Tibial artery (tissue), 4 donors: ENCODE data around the gene SCGB3A1.

Experiments
- DNase-seq, 2 donors: peaks; one replicate each; pipeline ENCODE4 v3.0.0-alpha.2; 2019
- H3K27ac ChIP-seq, 2 donors: fragments of 200-600 bp; sonication (generic) in 1 of 2; 1 replicate in 1 of 2; 2 replicates in 1 of 2; pipeline ENCODE4 v1.5.1; 2018 to 2019; ENCODE audit warnings: mild to moderate bottlenecking in 1 of 2
- H3K27me3 ChIP-seq, 2 donors: fragments of 200-600 bp; sonication (generic) in 1 of 2; one replicate each; pipeline versions ENCODE4 v1.5.1 to v1.6.0; 2016 to 2019
- H3K36me3 ChIP-seq, 3 donors: fragments of 200-600 bp; sonication (generic) in 2 of 3; one replicate each; pipeline ENCODE4 v1.5.1; 2016 to 2019; ENCODE audit warnings: mild to moderate bottlenecking in 2 of 3
- H3K4me1 ChIP-seq, 4 donors: fragments of 200-600 bp; sonication (generic) in 2 of 4; 1 replicate in 3 of 4; 2 replicates in 1 of 4; pipeline ENCODE4 v1.5.1; 2016 to 2019
- H3K4me3 ChIP-seq, 2 donors: fragments of 200-600 bp; sonication (generic) in 1 of 2; 1 replicate in 1 of 2; 2 replicates in 1 of 2; pipeline ENCODE4 v1.5.1; 2018 to 2019; ENCODE audit warnings: mild to moderate bottlenecking in 2 of 2
- H3K9me3 ChIP-seq, 3 donors: fragments of 200-600 bp; sonication (generic) in 1 of 3; one replicate each; pipeline ENCODE4 v1.5.1; 2016 to 2019
- CTCF ChIP-seq, 2 experiments: fragments of 200-600 bp in 1 of 2; fragments of 450-650 bp in 1 of 2; IDR thresholded peaks; one replicate each; pipeline ENCODE4 v1.5.1; 2017 to 2019; ENCODE audit warnings: antibody characterized with exemption in 2 of 2, mild to moderate bottlenecking in 1 of 2, moderate library complexity in 1 of 2
- intact Hi-C: fragments of 100-400 bp; cut with DNase I; formaldehyde crosslinking; loops from one replicate; pipeline ENCODE4 v1.15.0; 2023; ENCODE audit warnings: low total_unique reads

The SCGB3A1 gene

GRCh38 chr5:180601591-180602480 lies 10.5 kb upstream of the SCGB3A1 start:
- DNase-seq, result peak; percentile 13 to 48
- H3K9me3 ChIP-seq, result no peaks in the 10 kb centered on the region
- no peak for TF ChIP-seq CTCF (IDR thresholded peaks at IDR 0.05)
- no peaks in the 10 kb centered on the region for H3K4me1 ChIP-seq
- intact Hi-C loops, result no loop called here
- H3K27ac ChIP-seq, result no peak overlapping the region
- no peaks in the 10 kb centered on the region for H3K36me3 ChIP-seq
- H3K27me3 ChIP-seq, result peaks cover 0 to 10% of the 10 kb centered on the region in 2 donors
- no peak overlapping the region for H3K4me3 ChIP-seq

- no peak overlapping the region for H3K27ac ChIP-seq
- H3K9me3 ChIP-seq, result no peaks in the 10 kb centered on the region
- no peak overlapping the region for H3K4me3 ChIP-seq
- TF ChIP-seq CTCF (IDR thresholded peaks at IDR 0.05), result no peak
- H3K4me1 ChIP-seq, result no peaks in the 10 kb centered on the region
- intact Hi-C loops, result no loop called here
- H3K36me3 ChIP-seq, result no peaks in the 10 kb centered on the region
- DNase-seq, result peak; percentile 5 to 29
- H3K27me3 ChIP-seq, result peaks cover 0 to 10% of the 10 kb centered on the region in 2 donors
Measured at GRCh38 chr5:180600554-180601041, 9.3 kb upstream of the SCGB3A1 start.

DNA sequence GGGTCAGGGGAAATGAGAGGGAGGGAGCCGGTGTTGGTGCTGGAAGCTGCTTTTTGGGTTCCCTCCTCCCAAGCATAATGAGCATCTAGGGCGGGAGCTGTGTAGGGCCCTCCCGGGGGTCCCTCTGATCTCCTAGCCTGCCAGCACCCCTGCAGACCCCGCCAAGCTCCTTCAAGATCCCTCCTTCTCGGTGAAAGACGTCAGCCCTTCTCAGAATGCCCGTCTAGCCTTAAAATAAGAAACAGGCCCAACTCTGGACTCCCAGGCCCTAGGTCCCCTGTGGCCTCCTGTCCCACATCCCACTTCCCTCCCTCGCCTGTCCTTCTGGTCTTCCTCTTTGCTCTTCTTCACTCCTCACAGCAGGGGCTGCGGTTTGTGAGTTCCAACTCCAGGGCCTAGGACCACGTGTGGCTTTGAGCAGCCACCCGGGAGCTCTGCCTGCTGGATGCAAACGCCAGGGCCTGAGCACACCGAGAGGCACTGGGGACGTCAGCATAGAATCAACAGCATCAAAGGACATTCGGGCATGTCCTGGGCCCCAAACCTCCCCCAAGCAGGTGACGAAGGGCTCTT lies 8.8 kb upstream of the SCGB3A1 start:
- Histone ChIP-seq H3K4me1 (no peaks in the 10 kb centered on the region), H3K4me3 (no peak overlapping the region), H3K36me3 (no peaks in the 10 kb centered on the region), H3K9me3 (no peaks in the 10 kb centered on the region), H3K27ac (no peak overlapping the region), H3K27me3 (peaks cover 0 to 10% of the 10 kb centered on the region in 2 donors)
- intact Hi-C loops, result no loop called here
- no peak for TF ChIP-seq CTCF (IDR thresholded peaks at IDR 0.05)
- peak in 1 of 2 donors; percentile 37 for DNase-seq

- no peaks in the 10 kb centered on the region for H3K4me1 ChIP-seq
- intact Hi-C loops, result no loop called here
- no peak overlapping the region for H3K4me3 ChIP-seq
- DNase-seq, result peak in 1 of 2 donors; percentile 16
- peaks cover 0 to 10% of the 10 kb centered on the region in 2 donors for H3K27me3 ChIP-seq
- no peaks in the 10 kb centered on the region for H3K36me3 ChIP-seq
- no peak overlapping the region for H3K27ac ChIP-seq
- TF ChIP-seq CTCF (IDR thresholded peaks at IDR 0.05), result no peak
- H3K9me3 ChIP-seq, result no peaks in the 10 kb centered on the region
Measured at GRCh38 chr5:180599590-180599914, 8.3 kb upstream of the SCGB3A1 start.

DNA sequence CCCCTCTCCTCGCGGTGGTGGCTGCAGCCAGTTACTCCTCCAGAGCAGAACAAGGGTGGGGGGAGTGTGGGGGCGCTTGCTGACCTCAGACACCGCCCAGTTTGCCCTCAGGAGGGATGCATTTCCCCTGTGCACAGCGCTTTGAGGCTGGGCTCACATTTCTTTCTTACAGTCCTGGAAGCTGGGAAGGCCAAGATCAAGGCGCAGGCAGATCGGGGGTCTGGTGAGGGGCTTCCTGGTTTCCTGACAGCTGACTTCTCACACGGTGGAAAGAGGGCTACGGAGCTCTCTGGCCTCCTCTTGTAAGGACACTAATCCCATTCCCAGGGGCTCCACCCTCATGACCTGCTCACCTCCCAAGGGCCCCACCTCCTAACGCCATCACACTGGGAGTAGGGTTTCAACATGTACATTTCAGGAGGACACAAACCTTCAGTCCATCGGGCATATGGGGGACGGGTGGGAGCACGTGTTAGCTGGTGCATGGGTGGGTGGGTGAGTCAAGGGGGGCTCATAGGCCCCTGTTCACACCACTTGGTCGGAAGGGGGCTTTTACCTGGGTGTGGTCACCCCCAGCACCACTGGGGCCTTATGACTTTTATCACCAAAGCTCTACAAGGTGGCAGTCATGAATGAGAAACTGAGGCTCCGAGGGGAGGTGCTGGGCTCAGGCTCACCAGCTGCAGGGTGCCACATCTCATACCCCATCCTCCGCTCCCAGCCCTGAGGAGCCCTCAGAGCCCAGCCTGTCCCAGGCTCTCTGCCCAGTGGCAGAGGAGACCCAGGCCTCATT lies 7.7 kb upstream of the SCGB3A1 start:
- intact Hi-C loops, result no loop called here
- TF ChIP-seq CTCF (IDR thresholded peaks at IDR 0.05), result no peak

More for the DNA sequence above, 7.7 kb upstream of the SCGB3A1 start:
- no peaks in the 10 kb centered on the region for H3K4me1 ChIP-seq
- H3K4me3 ChIP-seq, result no peak overlapping the region
- peaks cover 0 to 15% of the 10 kb centered on the region in 2 donors for H3K27me3 ChIP-seq
- no peaks in the 10 kb centered on the region for H3K9me3 ChIP-seq
- peak in 1 of 2 donors; percentile 48 for DNase-seq
- H3K36me3 ChIP-seq, result no peaks in the 10 kb centered on the region
- H3K27ac ChIP-seq, result no peak overlapping the region
